ENCODE data around the gene PLEKHG2. TPM values are rescaled to one million over a fixed set of nuclear protein-coding genes. Genes with fewer than 3 reads are reported as not detected.
A peak's percentile ranks its signal among the peaks of the same experiment; 100 is the strongest.

The PLEKHG2 gene
- total RNA-seq, 1 experiment from 2014 or later, result 62.3 TPM

DNA sequence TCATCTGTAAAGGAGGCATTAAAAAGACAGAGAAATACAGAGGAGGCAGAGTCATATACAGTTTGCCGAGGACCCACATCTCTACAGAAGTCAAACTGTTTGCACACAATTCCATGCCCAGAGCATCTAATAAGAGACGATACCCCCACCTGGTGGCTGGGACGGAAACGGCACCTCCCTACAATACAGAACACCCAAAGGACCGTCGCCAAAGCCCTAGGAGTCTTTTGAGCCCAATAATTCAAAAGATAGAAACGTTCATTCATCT lies 703 bp upstream of the PLEKHG2 start (continued):
- TF ChIP-seq EMX1 (CRISPR knock-in tag; IDR thresholded peaks at IDR 0.05) (no peak), ZNF423 (CRISPR knock-in tag; IDR thresholded peaks at IDR 0.05) (peak; percentile 34; the same call in 1 of the 2 replicates), KAT7 (CRISPR knock-in tag; IDR thresholded peaks at IDR 0.05; ENCODE audit: borderline replicate concordance) (no peak), MXD4 (CRISPR knock-in tag; IDR thresholded peaks at IDR 0.05; ENCODE audit: borderline replicate concordance) (no peak), GRHL2 (CRISPR knock-in tag; IDR thresholded peaks at IDR 0.05; ENCODE audit: insufficient replicate concordance, severe bottlenecking) (no peak), CBFB (CRISPR knock-in tag; IDR thresholded peaks at IDR 0.05; ENCODE audit: low read depth) (no peak), SMAD4 (CRISPR knock-in tag; IDR thresholded peaks at IDR 0.05) (no peak)
- TF ChIP-seq, protein P1, sequence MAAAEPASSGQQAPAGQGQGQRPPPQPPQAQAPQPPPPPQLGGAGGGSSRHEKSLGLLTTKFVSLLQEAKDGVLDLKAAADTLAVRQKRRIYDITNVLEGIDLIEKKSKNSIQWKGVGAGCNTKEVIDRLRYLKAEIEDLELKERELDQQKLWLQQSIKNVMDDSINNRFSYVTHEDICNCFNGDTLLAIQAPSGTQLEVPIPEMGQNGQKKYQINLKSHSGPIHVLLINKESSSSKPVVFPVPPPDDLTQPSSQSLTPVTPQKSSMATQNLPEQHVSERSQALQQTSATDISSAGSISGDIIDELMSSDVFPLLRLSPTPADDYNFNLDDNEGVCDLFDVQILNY (CRISPR knock-in tag; IDR thresholded peaks at IDR 0.05), result no peak
- TF ChIP-seq, protein P2, sequence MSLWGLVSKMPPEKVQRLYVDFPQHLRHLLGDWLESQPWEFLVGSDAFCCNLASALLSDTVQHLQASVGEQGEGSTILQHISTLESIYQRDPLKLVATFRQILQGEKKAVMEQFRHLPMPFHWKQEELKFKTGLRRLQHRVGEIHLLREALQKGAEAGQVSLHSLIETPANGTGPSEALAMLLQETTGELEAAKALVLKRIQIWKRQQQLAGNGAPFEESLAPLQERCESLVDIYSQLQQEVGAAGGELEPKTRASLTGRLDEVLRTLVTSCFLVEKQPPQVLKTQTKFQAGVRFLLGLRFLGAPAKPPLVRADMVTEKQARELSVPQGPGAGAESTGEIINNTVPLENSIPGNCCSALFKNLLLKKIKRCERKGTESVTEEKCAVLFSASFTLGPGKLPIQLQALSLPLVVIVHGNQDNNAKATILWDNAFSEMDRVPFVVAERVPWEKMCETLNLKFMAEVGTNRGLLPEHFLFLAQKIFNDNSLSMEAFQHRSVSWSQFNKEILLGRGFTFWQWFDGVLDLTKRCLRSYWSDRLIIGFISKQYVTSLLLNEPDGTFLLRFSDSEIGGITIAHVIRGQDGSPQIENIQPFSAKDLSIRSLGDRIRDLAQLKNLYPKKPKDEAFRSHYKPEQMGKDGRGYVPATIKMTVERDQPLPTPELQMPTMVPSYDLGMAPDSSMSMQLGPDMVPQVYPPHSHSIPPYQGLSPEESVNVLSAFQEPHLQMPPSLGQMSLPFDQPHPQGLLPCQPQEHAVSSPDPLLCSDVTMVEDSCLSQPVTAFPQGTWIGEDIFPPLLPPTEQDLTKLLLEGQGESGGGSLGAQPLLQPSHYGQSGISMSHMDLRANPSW (CRISPR knock-in tag; conservative IDR thresholded peaks at IDR 0.05; ENCODE audit: low read depth), result no peak
- TF ChIP-seq, protein P3, sequence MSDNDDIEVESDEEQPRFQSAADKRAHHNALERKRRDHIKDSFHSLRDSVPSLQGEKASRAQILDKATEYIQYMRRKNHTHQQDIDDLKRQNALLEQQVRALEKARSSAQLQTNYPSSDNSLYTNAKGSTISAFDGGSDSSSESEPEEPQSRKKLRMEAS (CRISPR knock-in tag; IDR thresholded peaks at IDR 0.05), result no peak

DNA sequence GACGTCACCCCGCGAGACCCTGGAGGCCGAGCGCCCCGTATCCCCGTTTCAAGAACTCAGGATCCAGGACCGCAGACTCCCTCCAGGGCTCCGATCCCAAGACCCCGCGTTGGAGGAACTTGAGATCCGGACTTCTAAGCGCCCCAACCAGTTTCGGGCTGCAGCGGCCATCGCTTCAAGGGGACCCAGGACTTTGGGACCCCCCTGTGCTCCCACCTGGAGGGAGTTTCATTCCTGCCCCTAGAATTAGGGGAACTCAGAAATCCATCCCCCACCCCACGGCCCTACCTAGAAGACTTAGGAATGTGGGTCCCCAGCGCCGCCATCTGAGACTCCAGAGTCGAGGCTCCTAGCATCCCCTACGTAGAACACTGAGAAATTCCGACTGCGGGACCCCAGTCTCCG lies 400 bp downstream of the PLEKHG2 start:
- Mint-ChIP-seq H3K27ac (peak overlapping the region; percentile 65; the same call in 1 of the 2 replicates), H3K27me3 (ENCODE audit: low read depth) (no peaks in the 10 kb centered on the region), H3K4me3 (peak overlapping the region; percentile 99), H3K9me3 (no peaks in the 10 kb centered on the region), H3K36me3 (peaks cover 11% of the 10 kb centered on the region), H3K4me1 (peaks cover 45% of the 10 kb centered on the region)
- TF ChIP-seq, protein P4, sequence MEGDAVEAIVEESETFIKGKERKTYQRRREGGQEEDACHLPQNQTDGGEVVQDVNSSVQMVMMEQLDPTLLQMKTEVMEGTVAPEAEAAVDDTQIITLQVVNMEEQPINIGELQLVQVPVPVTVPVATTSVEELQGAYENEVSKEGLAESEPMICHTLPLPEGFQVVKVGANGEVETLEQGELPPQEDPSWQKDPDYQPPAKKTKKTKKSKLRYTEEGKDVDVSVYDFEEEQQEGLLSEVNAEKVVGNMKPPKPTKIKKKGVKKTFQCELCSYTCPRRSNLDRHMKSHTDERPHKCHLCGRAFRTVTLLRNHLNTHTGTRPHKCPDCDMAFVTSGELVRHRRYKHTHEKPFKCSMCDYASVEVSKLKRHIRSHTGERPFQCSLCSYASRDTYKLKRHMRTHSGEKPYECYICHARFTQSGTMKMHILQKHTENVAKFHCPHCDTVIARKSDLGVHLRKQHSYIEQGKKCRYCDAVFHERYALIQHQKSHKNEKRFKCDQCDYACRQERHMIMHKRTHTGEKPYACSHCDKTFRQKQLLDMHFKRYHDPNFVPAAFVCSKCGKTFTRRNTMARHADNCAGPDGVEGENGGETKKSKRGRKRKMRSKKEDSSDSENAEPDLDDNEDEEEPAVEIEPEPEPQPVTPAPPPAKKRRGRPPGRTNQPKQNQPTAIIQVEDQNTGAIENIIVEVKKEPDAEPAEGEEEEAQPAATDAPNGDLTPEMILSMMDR (IDR thresholded peaks at IDR 0.05), result peak; percentile 89; the same call in 1 of the 2 replicates
- TF ChIP-seq, protein P5, sequence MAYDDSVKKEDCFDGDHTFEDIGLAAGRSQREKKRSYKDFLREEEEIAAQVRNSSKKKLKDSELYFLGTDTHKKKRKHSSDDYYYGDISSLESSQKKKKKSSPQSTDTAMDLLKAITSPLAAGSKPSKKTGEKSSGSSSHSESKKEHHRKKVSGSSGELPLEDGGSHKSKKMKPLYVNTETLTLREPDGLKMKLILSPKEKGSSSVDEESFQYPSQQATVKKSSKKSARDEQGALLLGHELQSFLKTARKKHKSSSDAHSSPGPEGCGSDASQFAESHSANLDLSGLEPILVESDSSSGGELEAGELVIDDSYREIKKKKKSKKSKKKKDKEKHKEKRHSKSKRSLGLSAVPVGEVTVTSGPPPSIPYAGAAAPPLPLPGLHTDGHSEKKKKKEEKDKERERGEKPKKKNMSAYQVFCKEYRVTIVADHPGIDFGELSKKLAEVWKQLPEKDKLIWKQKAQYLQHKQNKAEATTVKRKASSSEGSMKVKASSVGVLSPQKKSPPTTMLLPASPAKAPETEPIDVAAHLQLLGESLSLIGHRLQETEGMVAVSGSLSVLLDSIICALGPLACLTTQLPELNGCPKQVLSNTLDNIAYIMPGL (CRISPR knock-in tag; IDR thresholded peaks at IDR 0.05), result peak; percentile 25; the same call in 1 of the 2 replicates
- TF ChIP-seq ZNF423 (CRISPR knock-in tag; IDR thresholded peaks at IDR 0.05), result 0 out of 2 replicates have a peak, but pooled peaks have one; percentile 22
- 0 out of 2 replicates have a peak, but pooled peaks have one; percentile 50 for TF ChIP-seq TCF7 (CRISPR knock-in tag; IDR thresholded peaks at IDR 0.05; ENCODE audit: low read depth)
- TF ChIP-seq MYBL2 (CRISPR knock-in tag; IDR thresholded peaks at IDR 0.05), result 0 out of 2 replicates have a peak, but pooled peaks have one; percentile 47
- TF ChIP-seq SMAD3 (CRISPR knock-in tag; IDR thresholded peaks at IDR 0.05; ENCODE audit: borderline replicate concordance), result no peak
- TF ChIP-seq, protein P6, sequence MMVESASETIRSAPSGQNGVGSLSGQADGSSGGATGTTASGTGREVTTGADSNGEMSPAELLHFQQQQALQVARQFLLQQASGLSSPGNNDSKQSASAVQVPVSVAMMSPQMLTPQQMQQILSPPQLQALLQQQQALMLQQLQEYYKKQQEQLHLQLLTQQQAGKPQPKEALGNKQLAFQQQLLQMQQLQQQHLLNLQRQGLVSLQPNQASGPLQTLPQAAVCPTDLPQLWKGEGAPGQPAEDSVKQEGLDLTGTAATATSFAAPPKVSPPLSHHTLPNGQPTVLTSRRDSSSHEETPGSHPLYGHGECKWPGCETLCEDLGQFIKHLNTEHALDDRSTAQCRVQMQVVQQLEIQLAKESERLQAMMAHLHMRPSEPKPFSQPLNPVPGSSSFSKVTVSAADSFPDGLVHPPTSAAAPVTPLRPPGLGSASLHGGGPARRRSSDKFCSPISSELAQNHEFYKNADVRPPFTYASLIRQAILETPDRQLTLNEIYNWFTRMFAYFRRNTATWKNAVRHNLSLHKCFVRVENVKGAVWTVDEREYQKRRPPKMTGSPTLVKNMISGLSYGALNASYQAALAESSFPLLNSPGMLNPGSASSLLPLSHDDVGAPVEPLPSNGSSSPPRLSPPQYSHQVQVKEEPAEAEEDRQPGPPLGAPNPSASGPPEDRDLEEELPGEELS (CRISPR knock-in tag; IDR thresholded peaks at IDR 0.05), result no peak
- TF ChIP-seq, protein P7, sequence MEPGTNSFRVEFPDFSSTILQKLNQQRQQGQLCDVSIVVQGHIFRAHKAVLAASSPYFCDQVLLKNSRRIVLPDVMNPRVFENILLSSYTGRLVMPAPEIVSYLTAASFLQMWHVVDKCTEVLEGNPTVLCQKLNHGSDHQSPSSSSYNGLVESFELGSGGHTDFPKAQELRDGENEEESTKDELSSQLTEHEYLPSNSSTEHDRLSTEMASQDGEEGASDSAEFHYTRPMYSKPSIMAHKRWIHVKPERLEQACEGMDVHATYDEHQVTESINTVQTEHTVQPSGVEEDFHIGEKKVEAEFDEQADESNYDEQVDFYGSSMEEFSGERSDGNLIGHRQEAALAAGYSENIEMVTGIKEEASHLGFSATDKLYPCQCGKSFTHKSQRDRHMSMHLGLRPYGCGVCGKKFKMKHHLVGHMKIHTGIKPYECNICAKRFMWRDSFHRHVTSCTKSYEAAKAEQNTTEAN (CRISPR knock-in tag; IDR thresholded peaks at IDR 0.05), result 0 out of 2 replicates have a peak, but pooled peaks have one; percentile 80
- POLR2A ChIA-PET, result interaction anchor here (1.5 to 2.3 kb wide), 4 partner anchors 15 to 23 kb away, joined by 5 to 11 read pairs (median 8); partner anchors contain the start of genes MED29, PAF1 and RPS16
- CTCF ChIA-PET, result interaction anchor here (0.9 to 2.3 kb wide), 9 partner anchors 11 to 119 kb away, joined by 3 to 43 read pairs (median 10); partner anchors contain the start of genes EID2B, MED29, PAF1 and RPS16
- ATAC-seq, result no peak; the same call in 1 of the 2 replicates
- no peak for DNase-seq (ENCODE audit: low spot score)

Data from WTC11 (cell line).